WTC11 (cell line): ENCODE results near the gene PALMD. TPM values are rescaled to one million over a fixed set of nuclear protein-coding genes. Genes with fewer than 3 reads are reported as not detected.

Experiments used
- ATAC-seq: fragments of 200-7000 bp; cut with Tn5 transposase; 2 replicates; pipeline ENCODE4 v1.10.0; 2021; ENCODE audit warnings: mild to moderate bottlenecking, moderate library complexity
- CTCF ChIA-PET: fragments of 300-600 bp; sonication (Branson Sonifier 250); formaldehyde crosslinking; loops from one replicate; lab custom pipeline; 2021; ENCODE audit warnings: antibody characterized with exemption; lab: Charles Lee
- POLR2A ChIA-PET: fragments of 350-600 bp; sonication (Branson Sonifier 250); formaldehyde crosslinking; loops from one replicate; lab custom pipeline; 2021; ENCODE audit warnings: antibody characterized with exemption; lab: Charles Lee
- DNase-seq: peaks from one replicate; pipeline ENCODE4 v3.0.0; 2021; ENCODE audit warnings: low spot score
- H3K27ac Mint-ChIP-seq: 2 replicates; pipeline ENCODE4 v1.8.0; 2021; ENCODE audit warnings: mixed read lengths
- H3K27me3 Mint-ChIP-seq: 2 replicates; pipeline ENCODE4 v1.8.0; 2021; ENCODE audit warnings: low read depth, mild to moderate bottlenecking, moderate library complexity, mixed read lengths
- H3K36me3 Mint-ChIP-seq: 2 replicates; pipeline ENCODE4 v1.8.0; 2021; ENCODE audit warnings: mixed read lengths
- H3K4me1 Mint-ChIP-seq: 2 replicates; pipeline ENCODE4 v1.8.0; 2022; ENCODE audit warnings: mixed read lengths
- H3K4me3 Mint-ChIP-seq: 2 replicates; pipeline ENCODE4 v1.8.0; 2021; ENCODE audit warnings: mild to moderate bottlenecking, moderate library complexity, mixed read lengths
- H3K9me3 Mint-ChIP-seq: 2 replicates; pipeline ENCODE4 v1.8.0; 2021; ENCODE audit warnings: mixed read lengths
- AR ChIP-seq: fragments of 250-450 bp; sonication (Bioruptor Pico); IDR thresholded peaks from 2 replicates; pipeline ENCODE4 v1.9.0; 2021; ENCODE audit warnings: mild to moderate bottlenecking
- ARID4B ChIP-seq: sonication (generic); formaldehyde crosslinking; IDR thresholded peaks from 2 replicates; pipeline ENCODE4 v1.8.0; 2023; ENCODE audit warnings: missing genetic modification reagents, mild to moderate bottlenecking, borderline replicate concordance
- CDX4 ChIP-seq: fragments of 250-450 bp; sonication (Bioruptor Pico); IDR thresholded peaks from 2 replicates; pipeline ENCODE4 v1.9.0; 2021; ENCODE audit warnings: moderate library complexity, mild to moderate bottlenecking, inconsistent platforms, borderline replicate concordance
- ELF4 ChIP-seq: sonication (generic); formaldehyde crosslinking; IDR thresholded peaks from 2 replicates; pipeline ENCODE4 v1.8.1; 2022; ENCODE audit warnings: low read depth, mild to moderate bottlenecking, moderate library complexity, missing genetic modification reagents
- ESRRA ChIP-seq: sonication (generic); formaldehyde crosslinking; IDR thresholded peaks from 2 replicates; pipeline ENCODE4 v1.8.1; 2022; ENCODE audit warnings: mild to moderate bottlenecking, missing genetic modification reagents, borderline replicate concordance
- FOXJ3 ChIP-seq: sonication (generic); formaldehyde crosslinking; IDR thresholded peaks from 2 replicates; pipeline ENCODE4 v1.9.0; 2021; ENCODE audit warnings: missing genetic modification reagents, mild to moderate bottlenecking, borderline replicate concordance
- FOXP4 ChIP-seq: sonication (generic); formaldehyde crosslinking; IDR thresholded peaks from 2 replicates; pipeline ENCODE4 v1.8.0; 2022; ENCODE audit warnings: mild to moderate bottlenecking, missing genetic modification reagents
- IRF2 ChIP-seq: sonication (generic); formaldehyde crosslinking; IDR thresholded peaks from 2 replicates; pipeline ENCODE4 v1.8.0; 2022; ENCODE audit warnings: low read depth, missing genetic modification reagents, borderline replicate concordance
- NR3C1 ChIP-seq: sonication (generic); formaldehyde crosslinking; conservative IDR thresholded peaks from 2 replicates; pipeline ENCODE4 v1.8.1; 2023; ENCODE audit warnings: low read depth, mild to moderate bottlenecking, missing genetic modification reagents
- RORB ChIP-seq: fragments of 250-450 bp; sonication (Bioruptor Pico); IDR thresholded peaks from 2 replicates; pipeline ENCODE4 v1.9.0; 2021; ENCODE audit warnings: mild to moderate bottlenecking
- SOX15 ChIP-seq: fragments of 250-450 bp; sonication (Bioruptor Pico); IDR thresholded peaks from 2 replicates; pipeline ENCODE4 v1.9.0; 2021; ENCODE audit warnings: mild to moderate bottlenecking
- STAT6 ChIP-seq: sonication (generic); formaldehyde crosslinking; conservative IDR thresholded peaks from 2 replicates; pipeline ENCODE4 v1.8.1; 2023; ENCODE audit warnings: mild to moderate bottlenecking, low read depth, missing genetic modification reagents, moderate library complexity
- TCF7 ChIP-seq: sonication (generic); formaldehyde crosslinking; IDR thresholded peaks from 2 replicates; pipeline ENCODE4 v1.8.0; 2022; ENCODE audit warnings: mild to moderate bottlenecking, low read depth, missing genetic modification reagents, moderate library complexity
- TEAD4 ChIP-seq: sonication (generic); formaldehyde crosslinking; IDR thresholded peaks from 2 replicates; pipeline ENCODE4 v1.8.0; 2022; ENCODE audit warnings: mild to moderate bottlenecking, missing genetic modification reagents
- USF1 ChIP-seq: sonication (generic); formaldehyde crosslinking; IDR thresholded peaks from 2 replicates; pipeline ENCODE4 v1.8.0; 2022; ENCODE audit warnings: mild to moderate bottlenecking, missing genetic modification reagents
- ZNF121 ChIP-seq: sonication (generic); formaldehyde crosslinking; IDR thresholded peaks from 2 replicates; pipeline ENCODE4 v1.8.0; 2023; ENCODE audit warnings: missing genetic modification reagents
- ZNF219 ChIP-seq: sonication (generic); formaldehyde crosslinking; IDR thresholded peaks from 2 replicates; pipeline ENCODE4 v1.8.0; 2023; ENCODE audit warnings: missing genetic modification reagents, mild to moderate bottlenecking, borderline replicate concordance
- total RNA-seq: library from RNA; stranded (reverse); gene quantifications from 3 replicates; pipeline ENCODE4 v1.2.3, GENCODE V29; 2021
- TF ChIP-seq, protein P1 (sequence below): sonication (generic); formaldehyde crosslinking; IDR thresholded peaks from 2 replicates; pipeline ENCODE4 v1.8.1; 2023; ENCODE audit warnings: mild to moderate bottlenecking, missing genetic modification reagents, moderate library complexity
- TF ChIP-seq, protein P2 (sequence below): fragments of 250-450 bp; sonication (Bioruptor Pico); IDR thresholded peaks from 2 replicates; pipeline ENCODE4 v1.9.0; 2021; ENCODE audit warnings: mild to moderate bottlenecking

PALMD gene
- total RNA-seq, 1 experiment from 2014 or later, result 0.07 TPM

GRCh38 chr1:99659755-99660210, 13.9 kb downstream of the PALMD start:
- DNase-seq (no peak), ATAC-seq (no peak; the same call in 1 of the 2 replicates)
- POLR2A ChIA-PET, result no interaction called here

DNA sequence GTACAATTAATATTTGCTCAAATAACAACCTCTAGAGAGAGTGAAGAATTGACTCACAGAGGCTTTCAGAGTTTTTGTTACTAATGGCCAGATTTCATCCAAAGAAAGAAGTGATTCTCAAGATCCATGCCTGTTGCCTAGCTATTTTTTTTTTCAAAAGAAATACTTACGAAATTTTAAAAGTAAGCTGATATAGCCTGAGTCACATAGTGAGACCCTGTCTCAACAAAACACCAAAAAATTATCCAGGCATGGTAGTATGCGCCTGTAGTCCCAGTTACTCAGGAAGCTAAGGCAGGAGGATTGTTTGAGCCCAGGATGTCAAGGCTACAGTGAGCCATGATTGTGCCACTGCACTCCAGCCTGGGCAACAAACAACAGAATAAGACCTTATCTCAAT, 14.6 kb downstream of the PALMD start:
- Mint-ChIP-seq H3K36me3 (no peaks in the 10 kb centered on the region), H3K4me1 (peaks cover 12% of the 10 kb centered on the region), H3K4me3 (no peak overlapping the region), H3K27me3 (no peaks in the 10 kb centered on the region), H3K27ac (no peak overlapping the region), H3K9me3 (no peaks in the 10 kb centered on the region)
- DNase-seq, result no peak
- CTCF ChIA-PET, result no interaction called here
- POLR2A ChIA-PET, result no interaction called here
- no peak for ATAC-seq
- no peak for TF ChIP-seq ZNF121
- no peak for TF ChIP-seq FOXJ3 (CRISPR knock-in tag)
- no peak for TF ChIP-seq SOX15 (CRISPR knock-in tag)
- TF ChIP-seq STAT6 (CRISPR knock-in tag), result no peak
- no peak for TF ChIP-seq CDX4 (CRISPR knock-in tag)
- TF ChIP-seq ELF4, result no peak
- no peak for TF ChIP-seq TCF7 (CRISPR knock-in tag)
- no peak for TF ChIP-seq ESRRA (CRISPR knock-in tag)
- TF ChIP-seq ARID4B (CRISPR knock-in tag), result no peak
- TF ChIP-seq, protein P1, sequence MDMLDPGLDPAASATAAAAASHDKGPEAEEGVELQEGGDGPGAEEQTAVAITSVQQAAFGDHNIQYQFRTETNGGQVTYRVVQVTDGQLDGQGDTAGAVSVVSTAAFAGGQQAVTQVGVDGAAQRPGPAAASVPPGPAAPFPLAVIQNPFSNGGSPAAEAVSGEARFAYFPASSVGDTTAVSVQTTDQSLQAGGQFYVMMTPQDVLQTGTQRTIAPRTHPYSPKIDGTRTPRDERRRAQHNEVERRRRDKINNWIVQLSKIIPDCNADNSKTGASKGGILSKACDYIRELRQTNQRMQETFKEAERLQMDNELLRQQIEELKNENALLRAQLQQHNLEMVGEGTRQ (CRISPR knock-in tag), result no peak
- no peak for TF ChIP-seq USF1 (CRISPR knock-in tag)
- no peak for TF ChIP-seq RORB (CRISPR knock-in tag)
- TF ChIP-seq AR, result no peak

More at GRCh38 chr1:99659755-99660210, 13.9 kb downstream of the PALMD start:
- Mint-ChIP-seq H3K4me3 (no peak overlapping the region), H3K9me3 (no peaks in the 10 kb centered on the region), H3K36me3 (no peaks in the 10 kb centered on the region), H3K27ac (no peak overlapping the region; the same call in 1 of the 2 replicates), H3K4me1 (peaks cover 12% of the 10 kb centered on the region), H3K27me3 (no peaks in the 10 kb centered on the region)
- TF ChIP-seq ZNF219 (CRISPR knock-in tag), result no peak
- TF ChIP-seq, protein P2, sequence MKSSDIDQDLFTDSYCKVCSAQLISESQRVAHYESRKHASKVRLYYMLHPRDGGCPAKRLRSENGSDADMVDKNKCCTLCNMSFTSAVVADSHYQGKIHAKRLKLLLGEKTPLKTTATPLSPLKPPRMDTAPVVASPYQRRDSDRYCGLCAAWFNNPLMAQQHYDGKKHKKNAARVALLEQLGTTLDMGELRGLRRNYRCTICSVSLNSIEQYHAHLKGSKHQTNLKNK (CRISPR knock-in tag), result no peak
- no peak for TF ChIP-seq IRF2 (CRISPR knock-in tag)
- TF ChIP-seq FOXJ3 (CRISPR knock-in tag), result no peak
- TF ChIP-seq TEAD4, result no peak
- no peak for TF ChIP-seq FOXP4
- no peak for TF ChIP-seq NR3C1 (CRISPR knock-in tag)
- CTCF ChIA-PET, result interaction anchor here (0.5 kb wide), 1 partner anchor 17 kb away, joined by 3 read pairs; no protein-coding TSS in a partner anchor
